HG03095 (cell line): ENCODE results near the gene RNASEH2C.
"Not testable (repeated sequence)": the region's sequence is repeated elsewhere in the genome, so short reads cannot be mapped to it uniquely, and the experiment has no call there.

Source experiments
- ATAC-seq: cut with Tn5 transposase; IDR thresholded peaks from one replicate; pipeline ENCODE4 v1.9.1; 2021; ENCODE audit warnings: moderate library complexity; ENCODE audit not compliant: unreplicated experiment

The RNASEH2C gene

GRCh38 chr11:65691847-65692246, 28.8 kb downstream of the RNASEH2C start:
- not testable (repeated sequence) for ATAC-seq

DNA sequence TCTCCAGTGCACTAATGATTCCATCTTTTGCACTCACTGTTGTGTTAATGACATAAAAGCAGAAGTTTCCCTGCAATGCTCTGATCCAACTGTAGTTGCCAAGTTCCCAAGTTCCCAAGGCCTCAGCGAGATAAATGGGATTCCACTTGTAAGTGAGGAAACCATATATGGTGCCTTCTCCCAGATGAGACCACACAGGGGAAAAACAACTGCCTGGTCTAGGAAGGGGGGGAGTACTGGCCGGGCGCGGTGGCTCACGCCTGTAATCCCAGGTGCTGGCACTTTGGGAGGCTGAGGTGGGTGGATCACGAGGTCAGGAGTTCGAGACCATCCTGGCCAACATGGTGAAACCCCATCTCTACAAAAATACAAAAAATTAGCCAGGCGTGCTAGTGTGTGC, 34.6 kb downstream of the RNASEH2C start:
- ATAC-seq, result no peak

DNA sequence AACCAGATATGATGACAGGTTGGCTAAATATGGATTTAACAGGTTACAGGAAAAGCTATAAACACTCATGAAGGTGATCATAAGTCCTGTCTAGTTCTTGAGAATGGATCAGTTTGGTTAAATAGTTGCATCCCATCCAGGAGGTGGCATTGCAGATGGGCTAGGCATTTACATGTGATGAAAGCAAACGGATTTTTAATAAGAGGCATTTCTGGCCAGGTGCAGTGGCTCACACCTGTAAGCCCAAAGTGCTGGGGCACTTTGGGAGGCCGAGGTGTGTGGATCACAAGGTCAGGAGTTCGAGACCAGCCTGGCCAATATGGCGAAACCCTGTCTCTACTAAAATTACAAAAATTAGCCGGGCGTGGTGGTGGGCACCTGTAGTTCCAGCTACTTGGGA, 37.1 kb downstream of the RNASEH2C start:
- not testable (repeated sequence) for ATAC-seq

- ATAC-seq, result no peak
Measured at GRCh38 chr11:65680192-65680743, 40.3 kb downstream of the RNASEH2C start.

DNA sequence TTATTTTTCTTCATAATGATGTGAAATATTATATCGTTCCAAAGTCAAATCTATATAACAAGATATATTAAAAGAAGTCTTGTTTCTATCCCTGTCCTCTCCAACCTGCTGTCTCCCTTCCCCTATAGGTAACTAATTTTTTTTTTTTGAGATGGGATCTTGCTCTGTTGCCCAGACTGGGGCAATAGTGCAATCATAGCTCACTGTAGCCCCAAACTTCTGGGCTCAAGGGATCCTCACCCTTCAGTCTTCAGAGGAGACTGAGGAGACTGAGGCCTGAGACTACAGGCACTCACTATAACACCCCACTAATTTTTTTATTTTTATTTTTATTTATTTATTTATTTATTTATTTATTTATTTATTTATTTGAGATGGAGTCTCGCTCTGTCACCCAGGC, 47.6 kb downstream of the RNASEH2C start:
- no peak for ATAC-seq

DNA sequence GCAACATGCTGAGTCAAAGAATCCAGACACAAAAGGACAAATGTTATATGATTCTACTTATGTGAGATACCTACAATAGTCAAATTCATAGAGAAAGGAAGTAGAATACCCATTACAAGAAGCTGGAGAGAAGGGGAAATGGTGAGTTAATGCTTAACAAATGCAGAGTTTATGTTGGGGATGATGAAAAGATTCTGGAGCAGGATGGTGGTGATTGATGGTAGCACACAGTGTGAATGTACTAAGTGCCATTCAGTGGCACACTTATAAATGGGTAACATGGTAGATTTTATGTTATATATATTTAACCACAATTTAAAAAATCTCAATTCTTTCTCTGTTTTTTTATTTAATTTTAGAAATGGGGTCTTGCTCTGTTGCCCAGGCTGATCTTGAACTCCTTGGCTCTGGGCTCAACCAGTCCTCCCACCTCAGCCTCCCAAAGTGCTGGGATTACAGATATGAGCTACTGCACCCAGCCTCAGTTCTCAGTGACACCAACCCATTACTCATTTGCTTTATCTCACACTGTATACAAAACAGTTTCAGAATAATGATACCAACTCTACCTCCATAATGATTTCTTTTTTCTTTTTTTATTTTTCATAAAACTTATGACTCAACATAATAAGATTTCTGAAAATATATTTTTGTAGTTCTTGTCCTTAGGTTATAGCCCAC, 48.3 kb downstream of the RNASEH2C start:
- no peak for ATAC-seq
